H1 (cell line): ENCODE measurements around the gene DPYD. TPM values are rescaled to one million over a fixed set of nuclear protein-coding genes. Genes with fewer than 3 reads are reported as not detected.

Experiments
- POLR2A ChIP-seq, 2 experiments: IDR thresholded peaks; 1 replicate in 1 of 2; 2 replicates in 1 of 2; pipeline ENCODE4 v1.6.1; 2011; ENCODE audit warnings: low read depth in 2 of 2, low read length in 2 of 2, mild to moderate bottlenecking in 2 of 2; ENCODE audit errors: control extremely low read depth in 1 of 2
- RNF2 ChIP-seq: fragments of 200-900, 300-1000 bp; sonication (generic); IDR thresholded peaks from 2 replicates; pipeline ENCODE4 v1.7.1; 2016; ENCODE audit warnings: borderline replicate concordance, low read depth, mild to moderate bottlenecking, antibody characterized with exemption, low read length; ENCODE audit not compliant: poor library complexity, severe bottlenecking; ENCODE audit errors: missing control alignments
- SAP30 ChIP-seq: fragments of 300-600 bp; sonication (generic); IDR thresholded peaks from 2 replicates; pipeline ENCODE4 v1.7.1; 2012; ENCODE audit warnings: low read length, moderate library complexity, mild to moderate bottlenecking, inconsistent platforms; ENCODE audit not compliant: insufficient read depth, insufficient replicate concordance
- TBP ChIP-seq: IDR thresholded peaks from 2 replicates; pipeline ENCODE4 v1.6.1; 2011; ENCODE audit warnings: low read depth, low read length, improper control_type of control experiment
- polyA plus RNA-seq, 7 experiments: library from polyadenylated mRNA; depleted of rRNA in 3 of 7; stranded (reverse) in 5 of 7; unstranded in 2 of 7; fragments of >200 nt in 5 of 7; fragments of 200-250 nt in 2 of 7; gene quantifications; 1 replicate in 5 of 7; 2 replicates in 1 of 7; 4 replicates in 1 of 7; pipeline versions ENCODE4 v1.2.1 to v1.2.3, GENCODE V29; 2011 to 2013; ENCODE audit warnings: missing spikeins in 2 of 7, mixed read lengths in 2 of 7
- total RNA-seq: library from RNA; stranded (reverse); fragmentation: NEBNext Ultra II Directional; extraction: Animal tissue kit (Norgen Biotek cat#: 25700); gene quantifications from 2 replicates; pipeline ENCODE4 v1.2.1, GENCODE V29; 2021

Gene DPYD
- total and polyA plus RNA-seq, 2 of the 8 experiments (the other 6 are each of a cell fraction or from before 2014, with no cell fraction given): 0.29 to 0.73 TPM

- TF ChIP-seq TBP: no peak
- TF ChIP-seq SAP30: no peak
- TF ChIP-seq RNF2: no peak
- no peak for TF ChIP-seq POLR2A (IDR thresholded peaks at IDR 0.05; ENCODE audit: control extremely low read depth in 1 of 2, low read depth in 2 of 2, low read length in 2 of 2)
Measured at GRCh38 chr1:97368296-97368695, 552.5 kb downstream of the DPYD start (continued).
